Left lung (tissue), 10 donors: ENCODE data around the gene DHRS7C. TPM values are rescaled to one million over a fixed set of nuclear protein-coding genes. Genes with fewer than 3 reads are reported as not detected.

ENCODE experiments used
- ATAC-seq: fragments of 200-7000 bp; cut with Tn5 transposase; one replicate; pipeline ENCODE4 v1.9.1; 2020; ENCODE audit warnings: moderate library complexity
- DNase-seq, 4 donors: peaks; one replicate each; pipeline ENCODE4 v3.0.0-alpha.2; 2013 to 2020
- H3K27ac ChIP-seq, 2 donors: fragments of 200-600 bp; sonication (generic) in 1 of 2; one replicate each; pipeline versions ENCODE4 v1.5.0 to v1.8.0; 2020 to 2021
- H3K27me3 ChIP-seq, 2 donors: fragments of 200-600 bp; sonication (generic) in 1 of 2; one replicate each; pipeline versions ENCODE4 v1.5.0 to v1.8.0; 2020 to 2021
- H3K36me3 ChIP-seq, 2 donors: fragments of 200-600 bp; sonication (generic) in 1 of 2; one replicate each; pipeline versions ENCODE4 v1.5.0 to v1.8.0; 2020 to 2021
- H3K4me1 ChIP-seq, 2 donors: fragments of 200-600 bp; one replicate each; pipeline ENCODE4 v1.8.0; 2021
- H3K4me3 ChIP-seq, 2 donors: fragments of 200-600 bp; sonication (generic) in 1 of 2; one replicate each; pipeline versions ENCODE4 v1.5.0 to v1.8.0; 2020 to 2021; ENCODE audit warnings: mild to moderate bottlenecking in 1 of 2
- H3K9me3 ChIP-seq, 2 donors: fragments of 200-600 bp; sonication (generic) in 1 of 2; one replicate each; pipeline versions ENCODE4 v1.5.0 to v1.8.0; 2020 to 2021
- CTCF ChIP-seq, 2 donors: fragments of 200-600 bp; sonication (generic) in 1 of 2; IDR thresholded peaks; one replicate each; pipeline versions ENCODE4 v1.5.0 to v1.8.0; 2021; ENCODE audit warnings: antibody characterized with exemption in 2 of 2
- intact Hi-C, 2 donors: fragments of 100-400 bp; cut with DNase I; formaldehyde crosslinking; loops; one replicate each; pipeline versions ENCODE4 v1.11.2 to v1.14.2; 2022
- polyA plus RNA-seq, 6 donors: library from polyadenylated mRNA; unstranded; fragments of 120-200 nt; gene quantifications; one replicate each; pipeline ENCODE4 v1.2.1, GENCODE V29; 2013; ENCODE audit not compliant: insufficient read length in 6 of 6
- total RNA-seq, 2 donors: library from RNA; stranded (reverse); fragmentation: NEBNext Ultra II Directional; extraction: Animal tissue kit (Norgen Biotek cat#: 25700); gene quantifications; one replicate each; pipeline ENCODE4 v1.2.1, GENCODE V29; 2021
- donor health status: DM: no; HTN: yes; CAD: no.
- donor health status: DM: no; HTN: no; CAD: no.

The DHRS7C gene
- total and polyA plus RNA-seq, 8 donors: 0.13 TPM; not detected in 7

GRCh38 chr17:9755083-9755482 lies 36.3 kb downstream of the DHRS7C start:
- H3K27ac ChIP-seq: no peak overlapping the region
- peaks cover 0 to 39% of the 10 kb centered on the region in 2 donors for H3K27me3 ChIP-seq
- no peak for TF ChIP-seq CTCF (IDR thresholded peaks at IDR 0.05)
- intact Hi-C loops: no loop called here
- H3K9me3 ChIP-seq: no peaks in the 10 kb centered on the region
- ATAC-seq: no peak
- no peak overlapping the region for H3K4me3 ChIP-seq
- H3K4me1 ChIP-seq: no peaks in the 10 kb centered on the region
- DNase-seq: no peak
- no peaks in the 10 kb centered on the region for H3K36me3 ChIP-seq

- H3K9me3 ChIP-seq: no peaks in the 10 kb centered on the region
- TF ChIP-seq CTCF (IDR thresholded peaks at IDR 0.05): no peak
- no peak for DNase-seq
- peaks cover 0 to 41% of the 10 kb centered on the region in 2 donors for H3K27me3 ChIP-seq
- no peaks in the 10 kb centered on the region for H3K4me1 ChIP-seq
- no peak overlapping the region for H3K27ac ChIP-seq
- intact Hi-C loops: no loop called here
- no peak overlapping the region for H3K4me3 ChIP-seq
- ATAC-seq: no peak
- H3K36me3 ChIP-seq: no peaks in the 10 kb centered on the region
These were observed 40.9 kb downstream of the DHRS7C start for GRCh38 chr17:9750524-9750923.

GRCh38 chr17:9729735-9730420 lies 61.5 kb downstream of the DHRS7C start:
- intact Hi-C loops: no loop called here
- no peaks in the 10 kb centered on the region for H3K36me3 ChIP-seq
- ATAC-seq: no peak
- no peak overlapping the region for H3K27ac ChIP-seq
- H3K4me3 ChIP-seq: no peak overlapping the region
- no peaks in the 10 kb centered on the region for H3K9me3 ChIP-seq
- TF ChIP-seq CTCF (IDR thresholded peaks at IDR 0.05): no peak
- DNase-seq: no peak
- no peaks in the 10 kb centered on the region for H3K4me1 ChIP-seq
- H3K27me3 ChIP-seq: no peaks in the 10 kb centered on the region

- intact Hi-C loops: no loop called here
- peak; percentile 85 to 91 for TF ChIP-seq CTCF (IDR thresholded peaks at IDR 0.05)
- no peaks in the 10 kb centered on the region for H3K36me3 ChIP-seq
- no peaks in the 10 kb centered on the region for H3K27me3 ChIP-seq
- ATAC-seq: peak; percentile 92
- H3K4me3 ChIP-seq: no peak overlapping the region
- no peak overlapping the region for H3K27ac ChIP-seq
- no peaks in the 10 kb centered on the region for H3K4me1 ChIP-seq
- peak in 2 of 4 donors; percentile 56 to 68 for DNase-seq
- no peaks in the 10 kb centered on the region for H3K9me3 ChIP-seq
These were observed 62.2 kb downstream of the DHRS7C start for GRCh38 chr17:9729034-9729650.

- Histone ChIP-seq H3K27me3 (no peaks in the 10 kb centered on the region), H3K4me1 (no peaks in the 10 kb centered on the region), H3K9me3 (no peaks in the 10 kb centered on the region), H3K27ac (no peak overlapping the region), H3K4me3 (no peak overlapping the region), H3K36me3 (no peaks in the 10 kb centered on the region)
- DNase-seq (no peak), ATAC-seq (no peak)
- intact Hi-C loops: no loop called here
- TF ChIP-seq CTCF (IDR thresholded peaks at IDR 0.05): no peak
These were observed 62.8 kb downstream of the DHRS7C start for GRCh38 chr17:9728564-9728963.
